Measurements from ENCODE around the gene PPEF1. TPM values are rescaled to one million over a fixed set of nuclear protein-coding genes. Genes with fewer than 3 reads are reported as not detected.

PPEF1 gene
- total RNA-seq, 1 experiment from 2014 or later: 0.54 TPM

- H3K27me3 Mint-ChIP-seq (ENCODE audit: insufficient read depth, unreplicated experiment): no peaks in the 10 kb centered on the region
- intact Hi-C loops (cut with micrococcal nuclease; ENCODE audit: unreplicated experiment): no loop called here
- no peaks in the 10 kb centered on the region for H3K36me3 Mint-ChIP-seq (ENCODE audit: insufficient read depth, unreplicated experiment)
- H3K9me3 Mint-ChIP-seq (ENCODE audit: unreplicated experiment): no peaks in the 10 kb centered on the region
- no peak overlapping the region for H3K4me3 Mint-ChIP-seq (ENCODE audit: unreplicated experiment)
- Histone ChIP-seq H3K36me3 (ENCODE audit: control insufficient read depth, insufficient read depth, low read length) (no peaks in the 10 kb centered on the region; the same call in 1 of the 2 replicates), H3K4me1 (no peaks in the 10 kb centered on the region; the same call in 1 of the 2 replicates), H3K9me3 (no peaks in the 10 kb centered on the region), H3K4me3 (ENCODE audit: low read depth, low read length) (no peak overlapping the region), H3K27me3 (replicated peaks; ENCODE audit: control insufficient read depth, insufficient read depth, low read length) (no peaks in the 10 kb centered on the region)
- DNase-seq: no peak
- ChIA-PET POLR2A (no interaction called here), CTCF (no interaction called here)
- no peaks in the 10 kb centered on the region for H3K4me1 Mint-ChIP-seq (ENCODE audit: low read depth, unreplicated experiment)
- H3K27ac Mint-ChIP-seq (ENCODE audit: unreplicated experiment): no peak overlapping the region
- TF ChIP-seq, protein P1, sequence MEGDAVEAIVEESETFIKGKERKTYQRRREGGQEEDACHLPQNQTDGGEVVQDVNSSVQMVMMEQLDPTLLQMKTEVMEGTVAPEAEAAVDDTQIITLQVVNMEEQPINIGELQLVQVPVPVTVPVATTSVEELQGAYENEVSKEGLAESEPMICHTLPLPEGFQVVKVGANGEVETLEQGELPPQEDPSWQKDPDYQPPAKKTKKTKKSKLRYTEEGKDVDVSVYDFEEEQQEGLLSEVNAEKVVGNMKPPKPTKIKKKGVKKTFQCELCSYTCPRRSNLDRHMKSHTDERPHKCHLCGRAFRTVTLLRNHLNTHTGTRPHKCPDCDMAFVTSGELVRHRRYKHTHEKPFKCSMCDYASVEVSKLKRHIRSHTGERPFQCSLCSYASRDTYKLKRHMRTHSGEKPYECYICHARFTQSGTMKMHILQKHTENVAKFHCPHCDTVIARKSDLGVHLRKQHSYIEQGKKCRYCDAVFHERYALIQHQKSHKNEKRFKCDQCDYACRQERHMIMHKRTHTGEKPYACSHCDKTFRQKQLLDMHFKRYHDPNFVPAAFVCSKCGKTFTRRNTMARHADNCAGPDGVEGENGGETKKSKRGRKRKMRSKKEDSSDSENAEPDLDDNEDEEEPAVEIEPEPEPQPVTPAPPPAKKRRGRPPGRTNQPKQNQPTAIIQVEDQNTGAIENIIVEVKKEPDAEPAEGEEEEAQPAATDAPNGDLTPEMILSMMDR (IDR thresholded peaks at IDR 0.05; ENCODE audit: insufficient read depth in 1 of 2, low read depth in 1 of 2, low read length in 1 of 2, severe bottlenecking in 1 of 2, unreplicated experiment in 1 of 2): no peak
- no TSS peak for BruUV-seq (replicated peaks)
Measured at GRCh38 chrX:18874560-18875255, 167.3 kb downstream of the PPEF1 start.

DNA sequence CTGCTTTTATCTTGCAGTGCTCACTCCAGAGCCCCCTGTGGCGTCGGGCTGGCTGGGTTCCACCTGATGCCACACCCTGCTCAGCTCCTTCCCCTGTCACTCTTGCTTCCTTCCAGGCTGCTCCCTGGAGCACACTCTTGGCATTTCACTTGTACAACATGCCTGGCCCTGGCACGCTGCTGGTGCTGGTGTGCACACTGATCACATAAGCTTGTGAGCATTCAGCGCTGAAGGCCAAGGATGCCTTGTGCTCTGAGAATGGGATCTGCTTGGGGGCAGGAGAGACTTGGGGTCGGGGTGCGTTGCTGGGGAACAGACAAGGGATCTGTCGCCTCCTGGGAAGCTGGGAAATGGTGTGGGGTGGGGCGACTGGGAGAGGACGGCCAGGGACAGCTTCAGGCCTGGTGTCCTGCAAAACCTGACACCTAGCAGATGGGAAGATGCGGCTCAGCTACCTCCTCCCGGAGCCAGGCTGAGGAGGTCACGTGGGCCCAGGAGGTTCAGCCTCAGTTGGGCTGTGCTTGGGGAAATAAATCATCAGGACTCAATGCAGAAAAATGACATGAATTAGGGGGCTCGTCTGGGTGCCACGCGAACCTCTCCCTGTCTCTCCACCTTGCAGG, 167.9 kb downstream of the PPEF1 start:
- TF ChIP-seq, protein P1 (IDR thresholded peaks at IDR 0.05; ENCODE audit: insufficient read depth in 1 of 2, low read depth in 1 of 2, low read length in 1 of 2, severe bottlenecking in 1 of 2, unreplicated experiment in 1 of 2): no peak

GRCh38 chrX:18877469-18877868, 170.0 kb downstream of the PPEF1 start:
- H3K36me3 ChIP-seq (ENCODE audit: control insufficient read depth, insufficient read depth, low read length): no peaks in the 10 kb centered on the region; the same call in 1 of the 2 replicates
- no peaks in the 10 kb centered on the region for H3K27me3 ChIP-seq (replicated peaks; ENCODE audit: control insufficient read depth, insufficient read depth, low read length)
- BruUV-seq (replicated peaks): no TSS peak
- peaks cover 7% of the 10 kb centered on the region for H3K4me1 ChIP-seq
- intact Hi-C loops (cut with micrococcal nuclease; ENCODE audit: unreplicated experiment): no loop called here
- TF ChIP-seq, protein P1 (IDR thresholded peaks at IDR 0.05; ENCODE audit: insufficient read depth in 1 of 2, low read depth in 1 of 2, low read length in 1 of 2, severe bottlenecking in 1 of 2, unreplicated experiment in 1 of 2): no peak
- no peak overlapping the region for H3K4me3 Mint-ChIP-seq (ENCODE audit: unreplicated experiment)
- CTCF ChIA-PET: interaction anchor here (0.7 kb wide), 1 partner anchor 963 kb away, joined by 3 read pairs; no protein-coding TSS in a partner anchor
- H3K4me1 Mint-ChIP-seq (ENCODE audit: low read depth, unreplicated experiment): no peaks in the 10 kb centered on the region
- H3K9me3 ChIP-seq: no peaks in the 10 kb centered on the region
- H3K4me3 ChIP-seq (ENCODE audit: low read depth, low read length): no peak overlapping the region
- no peaks in the 10 kb centered on the region for H3K36me3 Mint-ChIP-seq (ENCODE audit: insufficient read depth, unreplicated experiment)
- POLR2A ChIA-PET: no interaction called here
- no peak overlapping the region for H3K27ac Mint-ChIP-seq (ENCODE audit: unreplicated experiment)
- no peaks in the 10 kb centered on the region for H3K9me3 Mint-ChIP-seq (ENCODE audit: unreplicated experiment)
- no peaks in the 10 kb centered on the region for H3K27me3 Mint-ChIP-seq (ENCODE audit: insufficient read depth, unreplicated experiment)
- no peak for DNase-seq

More for the DNA sequence above, 167.9 kb downstream of the PPEF1 start:
- no peak overlapping the region for H3K4me3 ChIP-seq (ENCODE audit: low read depth, low read length)
- Mint-ChIP-seq H3K9me3 (ENCODE audit: unreplicated experiment) (no peaks in the 10 kb centered on the region), H3K4me3 (ENCODE audit: unreplicated experiment) (no peak overlapping the region), H3K4me1 (ENCODE audit: low read depth, unreplicated experiment) (no peaks in the 10 kb centered on the region), H3K36me3 (ENCODE audit: insufficient read depth, unreplicated experiment) (no peaks in the 10 kb centered on the region), H3K27ac (ENCODE audit: unreplicated experiment) (no peak overlapping the region), H3K27me3 (ENCODE audit: insufficient read depth, unreplicated experiment) (no peaks in the 10 kb centered on the region)
- no peaks in the 10 kb centered on the region; the same call in 1 of the 2 replicates for H3K36me3 ChIP-seq (ENCODE audit: control insufficient read depth, insufficient read depth, low read length)
- intact Hi-C loops (cut with micrococcal nuclease; ENCODE audit: unreplicated experiment): no loop called here
- CTCF ChIA-PET: no interaction called here
- no peaks in the 10 kb centered on the region for H3K9me3 ChIP-seq
- no TSS peak for BruUV-seq (replicated peaks)
- no peaks in the 10 kb centered on the region for H3K27me3 ChIP-seq (replicated peaks; ENCODE audit: control insufficient read depth, insufficient read depth, low read length)
- POLR2A ChIA-PET: no interaction called here
- no peak for DNase-seq
- no peaks in the 10 kb centered on the region; the same call in 1 of the 2 replicates for H3K4me1 ChIP-seq

Other genes with a start within 250 kb of the PPEF1 start
- gene RS1, start 35.5 kb upstream of the PPEF1 start, total RNA-seq (2022): 0.09 TPM in 1 of 2 replicates, not detected in the other